SHP77 treated with DMSO at 0.1 percent for 48 hours (cell line): ENCODE data around the gene LMCD1.

ENCODE experiments used
- DNase-seq: peaks from one replicate; lab custom pipeline; 2025; lab: John Stamatoyannopoulos, UW

Gene LMCD1

GRCh38 chr3:8484409-8485140 lies 17.0 kb upstream of the LMCD1 start:
- no peak for DNase-seq

- DNase-seq: no peak
Observed at GRCh38 chr3:8485141-8485870, 16.3 kb upstream of the LMCD1 start.

GRCh38 chr3:8485943-8486342 lies 15.7 kb upstream of the LMCD1 start:
- no peak for DNase-seq

- DNase-seq: no peak
Observed at GRCh38 chr3:8486434-8486833, 15.2 kb upstream of the LMCD1 start.

- no peak for DNase-seq
Observed at GRCh38 chr3:8486936-8487335, 14.7 kb upstream of the LMCD1 start.

GRCh38 chr3:8488411-8488810 lies 13.2 kb upstream of the LMCD1 start:
- no peak for DNase-seq

GRCh38 chr3:8488877-8489276 lies 12.7 kb upstream of the LMCD1 start:
- no peak for DNase-seq

GRCh38 chr3:8489278-8489792 lies 12.3 kb upstream of the LMCD1 start:
- DNase-seq: no peak

GRCh38 chr3:8490079-8490552 lies 11.5 kb upstream of the LMCD1 start:
- DNase-seq: no peak

- no peak for DNase-seq
Observed at GRCh38 chr3:8491271-8492144, 10.1 kb upstream of the LMCD1 start.

- DNase-seq: no peak
Observed at GRCh38 chr3:8492744-8493511, 8.7 kb upstream of the LMCD1 start.

GRCh38 chr3:8493744-8494143 lies 7.9 kb upstream of the LMCD1 start:
- DNase-seq: no peak

GRCh38 chr3:8494327-8494726 lies 7.3 kb upstream of the LMCD1 start:
- no peak for DNase-seq

GRCh38 chr3:8497582-8497981 lies 4.0 kb upstream of the LMCD1 start:
- no peak for DNase-seq

- DNase-seq: no peak
Observed at GRCh38 chr3:8499181-8499611, 2.4 kb upstream of the LMCD1 start.

- DNase-seq: no peak
Observed at GRCh38 chr3:8500319-8500988, 1.2 kb upstream of the LMCD1 start.

GRCh38 chr3:8500989-8501370 lies 643 bp upstream of the LMCD1 start:
- no peak for DNase-seq

GRCh38 chr3:8503461-8503860 lies 1.8 kb downstream of the LMCD1 start:
- no peak for DNase-seq

- no peak for DNase-seq
Observed at GRCh38 chr3:8503871-8504610, 2.4 kb downstream of the LMCD1 start.

- no peak for DNase-seq
Observed at GRCh38 chr3:8504611-8504973, 3.0 kb downstream of the LMCD1 start.
